OCI-M2 (cell line): Measurements from ENCODE around the gene NUAK1.

Source experiments
- DNase-seq: peaks from one replicate; lab custom pipeline; 2025; ENCODE audit not compliant: unreplicated experiment; lab: John Stamatoyannopoulos, UW

The NUAK1 gene

GRCh38 chr12:106113042-106113441 is 25.7 kb downstream of the NUAK1 start:
- DNase-seq: no peak

GRCh38 chr12:106112145-106112821 is 26.5 kb downstream of the NUAK1 start:
- DNase-seq: no peak

- no peak for DNase-seq
Observed at GRCh38 chr12:106110626-106111300, 28.0 kb downstream of the NUAK1 start.

GRCh38 chr12:106109168-106109910 is 29.4 kb downstream of the NUAK1 start:
- DNase-seq: no peak

- DNase-seq: no peak
Observed at GRCh38 chr12:106108185-106108835, 30.4 kb downstream of the NUAK1 start.

- no peak for DNase-seq
Observed at GRCh38 chr12:106107566-106107965, 31.2 kb downstream of the NUAK1 start.

- no peak for DNase-seq
Observed at GRCh38 chr12:106106892-106107291, 31.9 kb downstream of the NUAK1 start.

GRCh38 chr12:106106061-106106566 is 32.6 kb downstream of the NUAK1 start:
- no peak for DNase-seq

GRCh38 chr12:106101803-106102202 is 37.0 kb downstream of the NUAK1 start:
- DNase-seq: no peak

- no peak for DNase-seq
Observed at GRCh38 chr12:106098691-106099200, 40.0 kb downstream of the NUAK1 start.

- no peak for DNase-seq
Observed at GRCh38 chr12:106097011-106097410, 41.7 kb downstream of the NUAK1 start.

GRCh38 chr12:106096376-106096775 is 42.4 kb downstream of the NUAK1 start:
- DNase-seq: no peak

- DNase-seq: no peak
Observed at GRCh38 chr12:106094304-106094703, 44.5 kb downstream of the NUAK1 start.

GRCh38 chr12:106093246-106093645 is 45.5 kb downstream of the NUAK1 start:
- DNase-seq: no peak

- DNase-seq: no peak
Observed at GRCh38 chr12:106091446-106091820, 47.3 kb downstream of the NUAK1 start.

GRCh38 chr12:106090591-106091445 is 47.9 kb downstream of the NUAK1 start:
- no peak for DNase-seq

- no peak for DNase-seq
Observed at GRCh38 chr12:106089935-106090334, 48.8 kb downstream of the NUAK1 start.

- no peak for DNase-seq
Observed at GRCh38 chr12:106088811-106089485, 49.8 kb downstream of the NUAK1 start.

- no peak for DNase-seq
Observed at GRCh38 chr12:106088246-106088808, 50.4 kb downstream of the NUAK1 start.
